Measurements from ENCODE around the gene S100PBP. TPM values are rescaled to one million over a fixed set of nuclear protein-coding genes. Genes with fewer than 3 reads are reported as not detected.

Gene S100PBP
- total RNA-seq, 6 donors from 2014 or later, result 20.8 to 85.9 (median 34.9) TPM

DNA sequence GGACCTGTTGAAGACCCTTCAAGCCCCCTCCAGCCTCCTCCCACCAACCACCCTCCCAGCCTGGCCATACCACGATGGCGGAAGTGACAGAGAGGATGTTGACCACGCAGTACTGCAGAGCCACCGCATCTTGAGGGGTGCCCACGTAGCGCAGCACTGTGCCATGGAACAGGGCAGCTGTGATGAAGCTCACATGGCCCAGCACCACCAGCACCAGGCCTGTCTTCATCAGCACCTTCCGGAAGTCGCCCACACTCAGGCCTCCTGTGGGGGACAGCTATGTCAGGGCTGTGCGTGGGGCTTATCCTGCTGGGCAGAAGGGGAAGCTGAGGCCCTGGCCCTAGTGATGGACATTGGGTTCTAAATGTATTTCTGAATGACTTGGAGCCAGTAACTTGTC, 80.6 kb downstream of the S100PBP start:
- Histone ChIP-seq H3K4me3 (no peak overlapping the region), H3K27me3 (peaks cover 0 to 18% (median 10%) of the 10 kb centered on the region in 4 donors), H3K36me3 (no peaks in the 10 kb centered on the region), H3K9me3 (no peaks in the 10 kb centered on the region), H3K4me1 (peaks cover 16 to 26% (median 22%) of the 10 kb centered on the region in 4 donors), H3K27ac (no peak overlapping the region)
- DNase-seq, result no peak
- WGBS, 2 donors, result 92 to 100% methylated on average over 3 to 9 of the region's 9 CpGs
- no peak for ATAC-seq (ENCODE audit: low FRiP score in 2 of 2)
- TF ChIP-seq POLR2AphosphoS5 (IDR thresholded peaks at IDR 0.05) (no peak), POLR2A (IDR thresholded peaks at IDR 0.05) (no peak), EP300 (IDR thresholded peaks at IDR 0.05) (no peak)
- TF ChIP-seq, protein P1, sequence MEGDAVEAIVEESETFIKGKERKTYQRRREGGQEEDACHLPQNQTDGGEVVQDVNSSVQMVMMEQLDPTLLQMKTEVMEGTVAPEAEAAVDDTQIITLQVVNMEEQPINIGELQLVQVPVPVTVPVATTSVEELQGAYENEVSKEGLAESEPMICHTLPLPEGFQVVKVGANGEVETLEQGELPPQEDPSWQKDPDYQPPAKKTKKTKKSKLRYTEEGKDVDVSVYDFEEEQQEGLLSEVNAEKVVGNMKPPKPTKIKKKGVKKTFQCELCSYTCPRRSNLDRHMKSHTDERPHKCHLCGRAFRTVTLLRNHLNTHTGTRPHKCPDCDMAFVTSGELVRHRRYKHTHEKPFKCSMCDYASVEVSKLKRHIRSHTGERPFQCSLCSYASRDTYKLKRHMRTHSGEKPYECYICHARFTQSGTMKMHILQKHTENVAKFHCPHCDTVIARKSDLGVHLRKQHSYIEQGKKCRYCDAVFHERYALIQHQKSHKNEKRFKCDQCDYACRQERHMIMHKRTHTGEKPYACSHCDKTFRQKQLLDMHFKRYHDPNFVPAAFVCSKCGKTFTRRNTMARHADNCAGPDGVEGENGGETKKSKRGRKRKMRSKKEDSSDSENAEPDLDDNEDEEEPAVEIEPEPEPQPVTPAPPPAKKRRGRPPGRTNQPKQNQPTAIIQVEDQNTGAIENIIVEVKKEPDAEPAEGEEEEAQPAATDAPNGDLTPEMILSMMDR (IDR thresholded peaks at IDR 0.05), result no peak

DNA sequence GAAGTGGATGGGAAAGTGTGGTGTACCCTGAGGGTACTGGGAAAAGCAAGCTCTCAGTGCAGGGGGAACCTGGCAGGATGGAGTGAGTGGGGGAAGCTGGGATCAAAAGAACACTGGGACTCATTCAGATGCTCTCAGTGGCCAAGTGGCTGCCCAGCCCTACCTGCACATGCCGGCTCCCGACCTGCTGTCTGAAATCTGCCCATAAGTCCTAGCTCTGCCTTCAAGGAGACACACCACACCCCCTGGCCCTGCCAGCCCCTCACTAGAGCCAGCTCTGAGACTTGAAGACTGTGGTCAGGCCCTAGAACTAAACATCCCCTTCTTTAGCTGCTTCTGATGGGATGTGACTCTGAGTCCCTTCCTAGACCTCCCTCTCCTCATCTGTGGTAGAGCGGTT, 81.5 kb downstream of the S100PBP start:
- no peak for TF ChIP-seq EP300 (IDR thresholded peaks at IDR 0.05)
- TF ChIP-seq POLR2AphosphoS5 (IDR thresholded peaks at IDR 0.05), result no peak
- TF ChIP-seq, protein P1 (IDR thresholded peaks at IDR 0.05), result no peak
- TF ChIP-seq POLR2A (IDR thresholded peaks at IDR 0.05), result no peak
- H3K27me3 ChIP-seq, result peaks cover 0 to 10% (median 3%) of the 10 kb centered on the region in 4 donors
- DNase-seq (no peak), ATAC-seq (ENCODE audit: low FRiP score in 2 of 2) (no peak)
- no peaks in the 10 kb centered on the region for H3K9me3 ChIP-seq
- WGBS, 2 donors, result 94 to 98% methylated on average over 3 of the region's 3 CpGs
- H3K27ac ChIP-seq, result no peak overlapping the region
- no peaks in the 10 kb centered on the region for H3K36me3 ChIP-seq
- no peak overlapping the region for H3K4me3 ChIP-seq
- H3K4me1 ChIP-seq, result peaks cover 8 to 17% (median 13%) of the 10 kb centered on the region in 4 donors

DNA sequence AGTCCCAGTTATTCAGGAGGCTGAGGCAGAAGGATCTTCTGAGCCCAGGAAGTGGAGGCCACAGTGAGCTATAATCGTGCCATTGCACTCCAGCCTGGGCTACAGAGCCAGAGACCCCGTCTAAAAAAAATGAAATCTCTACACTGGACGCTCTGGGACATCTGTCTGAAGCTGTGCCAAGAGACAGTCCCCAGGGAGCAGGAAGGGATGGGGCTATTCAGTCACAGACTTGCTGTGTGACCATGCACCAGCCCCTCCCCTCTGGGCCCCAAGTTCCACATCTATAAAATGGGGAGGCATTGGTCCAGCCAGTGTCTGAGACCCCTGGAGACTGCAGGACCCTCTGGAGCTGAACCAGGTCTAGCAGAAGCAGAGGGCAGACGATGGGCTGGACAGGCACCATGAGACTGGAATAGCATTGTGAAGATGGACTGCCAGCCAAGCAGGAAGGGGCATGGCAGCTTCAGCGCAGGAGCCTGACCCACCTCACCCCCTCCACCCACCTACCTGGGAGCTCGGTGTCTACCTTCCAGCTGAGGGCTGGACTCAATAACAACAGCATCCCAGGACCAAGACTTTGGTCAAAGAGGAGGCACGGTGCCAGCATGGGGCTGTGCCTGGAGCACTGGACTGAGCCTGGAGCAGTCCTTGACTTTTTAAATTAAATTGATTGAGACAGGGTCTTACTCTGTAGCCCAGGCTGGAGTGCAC, 82.3 kb downstream of the S100PBP start:
- DNase-seq, result no peak
- H3K4me3 ChIP-seq, result peak overlapping the region in 1 of 4 donors; percentile 71
- H3K27ac ChIP-seq, result no peak overlapping the region
- no peak for TF ChIP-seq POLR2A (IDR thresholded peaks at IDR 0.05)
- no peak for TF ChIP-seq EP300 (IDR thresholded peaks at IDR 0.05)
- TF ChIP-seq, protein P1 (IDR thresholded peaks at IDR 0.05), result no peak
- TF ChIP-seq POLR2AphosphoS5 (IDR thresholded peaks at IDR 0.05), result no peak
- peaks cover 0 to 8% (median 3%) of the 10 kb centered on the region in 4 donors for H3K27me3 ChIP-seq
- no peaks in the 10 kb centered on the region for H3K36me3 ChIP-seq
- peaks cover 8 to 16% (median 13%) of the 10 kb centered on the region in 4 donors for H3K4me1 ChIP-seq
- ATAC-seq (ENCODE audit: low FRiP score in 2 of 2), result no peak
- WGBS, 2 donors, result 76 to 78% methylated on average over 5 to 7 of the region's 7 CpGs
- H3K9me3 ChIP-seq, result no peaks in the 10 kb centered on the region

DNA sequence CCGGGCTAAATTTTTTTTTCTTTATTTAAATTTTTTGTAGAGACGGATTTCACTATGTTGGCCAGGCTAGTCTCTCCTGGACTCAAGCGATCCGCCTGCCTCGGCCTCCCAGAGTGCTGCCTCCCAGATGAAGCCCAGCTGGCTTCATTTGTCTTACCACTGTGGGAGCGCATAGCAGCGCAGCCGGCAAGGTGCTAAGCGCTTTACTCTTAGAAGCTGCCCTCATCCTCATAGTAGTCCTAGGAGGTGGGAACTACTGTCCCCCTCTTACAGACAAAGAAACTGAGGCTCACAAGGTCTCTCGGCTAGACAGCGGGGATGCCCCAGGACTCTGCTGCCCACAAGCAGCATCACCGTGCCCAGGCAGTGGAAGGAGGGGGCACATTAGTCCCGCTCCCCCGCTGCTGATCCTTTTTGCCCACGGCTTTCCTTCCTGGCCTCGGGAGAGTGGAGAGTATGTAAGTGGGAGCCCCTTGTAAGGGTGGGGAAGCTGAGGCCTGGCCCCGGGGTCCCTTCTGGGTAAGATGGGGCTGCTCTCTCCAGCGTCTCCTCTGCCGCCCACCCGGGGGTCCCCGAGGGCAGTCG, 83.0 kb downstream of the S100PBP start:
- TF ChIP-seq EP300 (IDR thresholded peaks at IDR 0.05), result no peak
- TF ChIP-seq POLR2A (IDR thresholded peaks at IDR 0.05), result no peak
- TF ChIP-seq POLR2AphosphoS5 (IDR thresholded peaks at IDR 0.05), result no peak
- TF ChIP-seq, protein P1 (IDR thresholded peaks at IDR 0.05), result no peak
- Histone ChIP-seq H3K27ac (peak overlapping the region in 1 of 4 donors; percentile 63), H3K36me3 (no peaks in the 10 kb centered on the region), H3K9me3 (no peaks in the 10 kb centered on the region), H3K4me1 (peaks cover 8 to 16% (median 13%) of the 10 kb centered on the region in 4 donors), H3K27me3 (peaks cover 0 to 8% (median 3%) of the 10 kb centered on the region in 4 donors), H3K4me3 (peak overlapping the region; percentile 20 to 71 (median 68))
- DNase-seq (no peak), ATAC-seq (ENCODE audit: low FRiP score in 2 of 2) (peak in 1 of 2 donors; percentile 6)
- 26 to 34% methylated on average over 14 to 22 of the region's 22 CpGs for WGBS, 2 donors
